K562 (cell line): ENCODE measurements around the gene ASB10. TPM values are rescaled to one million over a fixed set of nuclear protein-coding genes. Genes with fewer than 3 reads are reported as not detected.
A peak's percentile ranks its signal among the peaks of the same experiment; 100 is the strongest.

Experiments
- ARID2 ChIP-seq: fragments of 450-650 bp; IDR thresholded peaks from 2 replicates; pipeline ENCODE4 v1.6.1; 2017; ENCODE audit warnings: antibody characterized with exemption, mild to moderate bottlenecking
- CCAR2 ChIP-seq: fragments of 200-400 bp; formaldehyde crosslinking; IDR thresholded peaks from 2 replicates; pipeline ENCODE4 v1.6.1; 2017; ENCODE audit warnings: mild to moderate bottlenecking, low read depth, low read length
- EP400 ChIP-seq: fragments of 450-650 bp; IDR thresholded peaks from 2 replicates; pipeline ENCODE4 v1.6.1; 2017; ENCODE audit warnings: antibody characterized with exemption, mild to moderate bottlenecking, moderate library complexity
- EWSR1 ChIP-seq: fragments of 450-650 bp; IDR thresholded peaks from 2 replicates; pipeline ENCODE4 v1.6.1; 2018; ENCODE audit warnings: borderline replicate concordance, mild to moderate bottlenecking, low read depth, moderate library complexity; ENCODE audit not compliant: partially characterized antibody
- EZH2 ChIP-seq: IDR thresholded peaks from 2 replicates; pipeline ENCODE4 v1.6.1; 2012; ENCODE audit warnings: low read depth, mild to moderate bottlenecking, inconsistent platforms, low read length, borderline replicate concordance
- GTF2F1 ChIP-seq: IDR thresholded peaks from 2 replicates; pipeline ENCODE4 v1.6.1; 2011; ENCODE audit warnings: low read depth, low read length, improper control_type of control experiment
- HMG20B ChIP-seq: fragments of 250-450 bp; sonication (Bioruptor Pico); IDR thresholded peaks from 2 replicates; pipeline ENCODE4 v1.5.0; 2021; ENCODE audit warnings: mild to moderate bottlenecking
- KLF16 ChIP-seq: IDR thresholded peaks from 2 replicates; pipeline ENCODE4 v1.6.1; 2016; ENCODE audit warnings: antibody characterized with exemption
- MTF1 ChIP-seq: fragments of 250-450 bp; sonication (Bioruptor Pico); IDR thresholded peaks from 2 replicates; pipeline ENCODE4 v1.9.0; 2021; ENCODE audit warnings: moderate library complexity, mild to moderate bottlenecking, inconsistent platforms, borderline replicate concordance
- NRF1 ChIP-seq, 2 experiments: fragments of 450-650 bp; IDR thresholded peaks in 1 of 2; conservative IDR thresholded peaks in 1 of 2; 2 replicates each; pipeline ENCODE4 v1.6.1; 2014; ENCODE audit warnings: mild to moderate bottlenecking in 2 of 2
- PHB ChIP-seq: fragments of 250-450 bp; sonication (Bioruptor Pico); IDR thresholded peaks from 2 replicates; pipeline ENCODE4 v1.5.0; 2021
- PHTF2 ChIP-seq: fragments of 250-450 bp; sonication (Bioruptor Pico); IDR thresholded peaks from 2 replicates; pipeline ENCODE4 v1.5.0; 2021; ENCODE audit warnings: mild to moderate bottlenecking
- RAD51 ChIP-seq: fragments of 450-650 bp; IDR thresholded peaks from 2 replicates; pipeline ENCODE4 v1.7.1; 2016; ENCODE audit warnings: low read depth, mild to moderate bottlenecking, borderline replicate concordance
- RFX1 ChIP-seq: fragments of 450-650 bp; IDR thresholded peaks from 2 replicates; pipeline ENCODE4 v1.6.1; 2016; ENCODE audit warnings: mild to moderate bottlenecking, moderate library complexity
- SRF ChIP-seq, 2 experiments: fragments of 250-450, 450-650 bp in 1 of 2; sonication (Bioruptor Pico) in 1 of 2; sonication (generic) in 1 of 2; formaldehyde crosslinking; IDR thresholded peaks; 2 replicates each; pipeline versions ENCODE4 v1.5.0 to v1.5.1; 2020 to 2022; ENCODE audit warnings: mild to moderate bottlenecking in 1 of 2, missing genetic modification reagents in 1 of 2
- STAT5B ChIP-seq: fragments of 250-450 bp; sonication (Bioruptor Pico); IDR thresholded peaks from 2 replicates; pipeline ENCODE4 v1.8.0; 2021; ENCODE audit warnings: mild to moderate bottlenecking, inconsistent platforms
- STAT6 ChIP-seq: sonication (generic); formaldehyde crosslinking; IDR thresholded peaks from 2 replicates; pipeline ENCODE4 v1.8.1; 2023; ENCODE audit warnings: mild to moderate bottlenecking, missing genetic modification reagents
- ZNF12 ChIP-seq: sonication (generic); formaldehyde crosslinking; IDR thresholded peaks from 2 replicates; pipeline ENCODE4 v1.4.0; 2020; ENCODE audit warnings: mild to moderate bottlenecking, missing genetic modification reagents
- ZNF124 ChIP-seq: sonication (generic); formaldehyde crosslinking; IDR thresholded peaks from 2 replicates; pipeline ENCODE4 v1.8.1; 2022; ENCODE audit warnings: missing genetic modification reagents
- ZNF24 ChIP-seq: fragments of 450-650 bp; IDR thresholded peaks from 2 replicates; pipeline ENCODE4 v1.6.1; 2016
- ZNF644 ChIP-seq: fragments of 200-800 bp; sonication (Bioruptor generic); IDR thresholded peaks from 2 replicates; pipeline ENCODE4 v1.6.1; 2016; ENCODE audit warnings: low read depth, missing genetic modification characterization, missing compliant biosample characterization
- ZNF699 ChIP-seq: fragments of 250-450 bp; sonication (Bioruptor Pico); IDR thresholded peaks from 2 replicates; pipeline ENCODE4 v1.8.0; 2021; ENCODE audit warnings: mild to moderate bottlenecking, moderate library complexity; ENCODE audit not compliant: insufficient replicate concordance
- ZNF79 ChIP-seq: fragments of 250-450 bp; sonication (Bioruptor Pico); IDR thresholded peaks from 2 replicates; pipeline ENCODE4 v1.4.0; 2020; ENCODE audit warnings: low read depth, mild to moderate bottlenecking, moderate library complexity
- polyA plus RNA-seq, 8 experiments: library from polyadenylated mRNA; depleted of rRNA in 4 of 8; stranded (reverse) in 5 of 8; unstranded in 3 of 8; fragments of >200 nt; fragmentation: Nextera tagmentation in 2 of 8; fragmentation: Illumina TruSeq in 1 of 8; extraction: Ambion mirVana in 2 of 8; extraction: Trizol in 1 of 8; gene quantifications; 2 replicates each; pipeline versions ENCODE4 v1.2.1 to v1.2.3, GENCODE V29; 2011 to 2014; ENCODE audit warnings: inconsistent platforms in 1 of 8, missing spikeins in 1 of 8
- total RNA-seq, 7 experiments: library from RNA; depleted of rRNA in 6 of 7; stranded (reverse); fragments of >200 nt in 6 of 7; fragmentation: Illumina TruSeq in 2 of 7; extraction: Trizol in 2 of 7; gene quantifications; 2 replicates each; pipeline versions ENCODE4 v1.2.1 to v1.2.3, GENCODE V29; 2011 to 2021; ENCODE audit warnings: low replicate concordance in 1 of 7
- TF ChIP-seq, protein P1 (sequence below), 2 experiments: IDR thresholded peaks; 2 replicates each; pipeline ENCODE4 v1.6.1; 2011; ENCODE audit warnings: borderline replicate concordance in 1 of 2, control low read depth in 1 of 2, low read depth in 1 of 2, low read length in 1 of 2, mild to moderate bottlenecking in 1 of 2, mixed read lengths in 1 of 2, moderate library complexity in 1 of 2; ENCODE audit not compliant: insufficient read depth in 1 of 2, insufficient read length in 1 of 2, poor library complexity in 1 of 2, severe bottlenecking in 1 of 2; ENCODE audit errors: extremely low read depth in 1 of 2

ASB10 gene
- total and polyA plus RNA-seq, 9 of the 15 experiments (the other 6 are each of a cell fraction or from before 2014, with no cell fraction given), result not detected

DNA sequence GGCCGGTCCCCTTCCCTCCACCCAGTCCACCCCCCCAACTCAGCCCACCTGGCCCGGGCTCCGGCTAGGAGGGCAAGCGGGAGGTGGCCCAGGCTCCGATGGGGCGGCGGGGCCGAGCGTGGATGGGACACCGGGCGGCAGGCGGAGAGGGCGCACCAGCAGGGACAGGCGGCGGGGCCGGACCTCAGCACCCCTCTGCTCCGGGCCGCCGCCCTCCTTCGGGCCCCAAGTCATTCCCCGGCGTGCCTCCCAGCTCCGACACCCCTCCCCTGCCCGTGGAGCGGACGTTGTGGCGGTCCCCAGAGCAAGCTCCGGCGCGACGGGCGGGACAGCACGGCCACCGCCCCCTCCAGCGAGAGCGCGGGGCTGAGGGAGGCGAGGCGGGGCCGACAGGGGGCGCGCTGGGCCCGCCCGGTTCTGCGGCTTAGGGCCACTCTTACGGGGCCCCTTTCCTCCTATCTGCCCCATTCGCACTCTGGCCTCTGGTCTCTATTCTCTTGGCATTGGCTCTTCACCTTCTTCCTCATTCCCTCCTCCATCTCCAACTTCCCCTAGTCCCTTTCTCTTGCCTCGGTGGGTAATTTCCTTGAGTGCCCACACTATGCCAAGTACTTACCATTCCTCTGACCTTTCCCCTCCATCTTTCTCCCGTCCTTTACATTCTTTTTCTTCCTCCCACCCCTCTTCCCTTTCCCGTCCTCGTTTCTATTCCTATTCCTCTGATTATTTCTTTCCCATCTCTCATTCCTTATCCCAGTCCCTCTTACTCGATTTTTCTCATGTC is 18.9 kb downstream of the ASB10 start (continued):
- TF ChIP-seq SRF (CRISPR knock-in tag; IDR thresholded peaks at IDR 0.05), result no peak
- no peak for TF ChIP-seq PHTF2 (CRISPR knock-in tag)
- TF ChIP-seq NRF1 (conservative IDR thresholded peaks at IDR 0.05 in 1 of 2, IDR thresholded peaks at IDR 0.05 in 1 of 2), result peak in 1 of 2 experiments; percentile 31; a peak in 1 of 4 replicates
- TF ChIP-seq STAT6, result no peak
- TF ChIP-seq ZNF644 (tag), result no peak
- TF ChIP-seq EZH2, result no peak
- no peak for TF ChIP-seq ZNF12 (CRISPR knock-in tag)
- 0 out of 2 replicates have a peak, but pooled peaks have one; percentile 47 for TF ChIP-seq KLF16
- TF ChIP-seq, protein P1, sequence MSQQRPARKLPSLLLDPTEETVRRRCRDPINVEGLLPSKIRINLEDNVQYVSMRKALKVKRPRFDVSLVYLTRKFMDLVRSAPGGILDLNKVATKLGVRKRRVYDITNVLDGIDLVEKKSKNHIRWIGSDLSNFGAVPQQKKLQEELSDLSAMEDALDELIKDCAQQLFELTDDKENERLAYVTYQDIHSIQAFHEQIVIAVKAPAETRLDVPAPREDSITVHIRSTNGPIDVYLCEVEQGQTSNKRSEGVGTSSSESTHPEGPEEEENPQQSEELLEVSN (IDR thresholded peaks at IDR 0.05; ENCODE audit: borderline replicate concordance in 1 of 2, extremely low read depth in 1 of 2, insufficient read depth in 1 of 2, insufficient read length in 1 of 2, low read depth in 1 of 2, low read length in 1 of 2, poor library complexity in 1 of 2, severe bottlenecking in 1 of 2), result peak; percentile 23 to 74
- no peak for TF ChIP-seq MTF1 (CRISPR knock-in tag)
- TF ChIP-seq STAT5B (CRISPR knock-in tag), result no peak
- TF ChIP-seq ARID2, result peak; percentile 73; the same call in 1 of the 2 replicates
- TF ChIP-seq EP400, result no peak
- no peak for TF ChIP-seq GTF2F1
- TF ChIP-seq ZNF79, result no peak
- TF ChIP-seq EWSR1, result no peak
- TF ChIP-seq ZNF124 (CRISPR knock-in tag), result 0 out of 2 replicates have a peak, but pooled peaks have one; percentile 28
- TF ChIP-seq CCAR2, result no peak
- TF ChIP-seq RFX1, result no peak
- TF ChIP-seq ZNF699 (CRISPR knock-in tag), result no peak
- no peak; the same call in 1 of the 2 replicates for TF ChIP-seq PHB
- 0 out of 2 replicates have a peak, but pooled peaks have one; percentile 31 for TF ChIP-seq ZNF24
- no peak for TF ChIP-seq HMG20B (CRISPR knock-in tag)
- no peak for TF ChIP-seq RAD51
